HepG2 (cell line): ENCODE measurements around the gene TGDS. TPM values are rescaled to one million over a fixed set of nuclear protein-coding genes. Genes with fewer than 3 reads are reported as not detected.

ENCODE experiments used
- ATF5 ChIP-seq: sonication (generic); formaldehyde crosslinking; IDR thresholded peaks from 2 replicates; pipeline ENCODE4 v1.4.0; 2020; ENCODE audit warnings: mild to moderate bottlenecking, low read depth, missing genetic modification reagents
- ATRX ChIP-seq: sonication (generic); formaldehyde crosslinking; IDR thresholded peaks from 2 replicates; pipeline ENCODE4 v1.4.0; 2020; ENCODE audit warnings: missing genetic modification reagents, borderline replicate concordance
- BHLHE40 ChIP-seq: IDR thresholded peaks from 2 replicates; pipeline ENCODE4 v1.6.1; 2011; ENCODE audit warnings: low read length, improper control_type of control experiment
- EEA1 ChIP-seq: sonication (generic); formaldehyde crosslinking; IDR thresholded peaks from 2 replicates; pipeline ENCODE4 v1.5.1; 2020; ENCODE audit warnings: mild to moderate bottlenecking, missing genetic modification reagents, borderline replicate concordance
- KDM5B ChIP-seq: sonication (generic); formaldehyde crosslinking; IDR thresholded peaks from 2 replicates; pipeline ENCODE4 v1.4.0; 2020; ENCODE audit warnings: missing genetic modification reagents, mild to moderate bottlenecking, borderline replicate concordance
- MAZ ChIP-seq, 2 experiments: sonication (generic) in 1 of 2; formaldehyde crosslinking in 1 of 2; IDR thresholded peaks; 2 replicates each; pipeline versions ENCODE4 v1.5.0 to v1.6.1; 2012 to 2020; ENCODE audit warnings: low read depth in 2 of 2, mild to moderate bottlenecking in 2 of 2, borderline replicate concordance in 1 of 2, improper control_type of control experiment in 1 of 2, low read length in 1 of 2, missing genetic modification reagents in 1 of 2, moderate library complexity in 1 of 2
- NFIC ChIP-seq: IDR thresholded peaks from 2 replicates; pipeline ENCODE4 v1.6.1; 2012; ENCODE audit warnings: mild to moderate bottlenecking, low read length, inconsistent platforms
- PHF21A ChIP-seq: sonication (generic); formaldehyde crosslinking; IDR thresholded peaks from 2 replicates; pipeline ENCODE4 v1.5.0; 2020; ENCODE audit warnings: mild to moderate bottlenecking, missing genetic modification reagents
- RXRB ChIP-seq: IDR thresholded peaks from 2 replicates; pipeline ENCODE4 v1.6.1; 2016; ENCODE audit warnings: borderline replicate concordance, missing genetic modification reagents, missing compliant biosample characterization
- SAFB2 ChIP-seq: sonication (generic); formaldehyde crosslinking; IDR thresholded peaks from 2 replicates; pipeline ENCODE4 v1.5.1; 2020; ENCODE audit warnings: missing genetic modification reagents, low read depth, mild to moderate bottlenecking, borderline replicate concordance
- TFDP1 ChIP-seq: IDR thresholded peaks from 2 replicates; pipeline ENCODE4 v1.6.1; 2016; ENCODE audit warnings: missing compliant biosample characterization, missing genetic modification reagents, borderline replicate concordance
- ZBTB4 ChIP-seq: sonication (generic); formaldehyde crosslinking; IDR thresholded peaks from 2 replicates; pipeline ENCODE4 v1.4.0; 2020; ENCODE audit warnings: missing genetic modification reagents, mild to moderate bottlenecking, borderline replicate concordance
- ZFP41 ChIP-seq: sonication (generic); formaldehyde crosslinking; IDR thresholded peaks from 2 replicates; pipeline ENCODE4 v1.4.0; 2020; ENCODE audit warnings: mild to moderate bottlenecking, missing genetic modification reagents, borderline replicate concordance
- ZNF30 ChIP-seq: sonication (generic); formaldehyde crosslinking; IDR thresholded peaks from 2 replicates; pipeline ENCODE4 v1.5.0; 2020; ENCODE audit warnings: mild to moderate bottlenecking, missing genetic modification reagents
- ZNF441 ChIP-seq: sonication (generic); formaldehyde crosslinking; IDR thresholded peaks from 2 replicates; pipeline ENCODE4 v1.7.0; 2021; ENCODE audit warnings: missing genetic modification reagents, borderline replicate concordance
- ZNF451 ChIP-seq: sonication (generic); formaldehyde crosslinking; IDR thresholded peaks from 2 replicates; pipeline ENCODE4 v1.5.0; 2020; ENCODE audit warnings: mild to moderate bottlenecking, missing genetic modification reagents
- ZNF549 ChIP-seq: sonication (generic); formaldehyde crosslinking; IDR thresholded peaks from 2 replicates; pipeline ENCODE4 v1.5.0; 2020; ENCODE audit warnings: missing genetic modification reagents
- ZNF552 ChIP-seq: sonication (generic); formaldehyde crosslinking; IDR thresholded peaks from 2 replicates; pipeline ENCODE4 v1.9.0; 2022; ENCODE audit warnings: missing genetic modification reagents, mild to moderate bottlenecking, borderline replicate concordance
- ZNF619 ChIP-seq: sonication (generic); formaldehyde crosslinking; IDR thresholded peaks from 2 replicates; pipeline ENCODE4 v1.4.0; 2020; ENCODE audit warnings: mild to moderate bottlenecking, missing genetic modification reagents
- ZNF629 ChIP-seq: sonication (generic); formaldehyde crosslinking; conservative IDR thresholded peaks from 2 replicates; pipeline ENCODE4 v1.5.0; 2020; ENCODE audit warnings: missing genetic modification reagents
- ZNF761 ChIP-seq: sonication (generic); formaldehyde crosslinking; conservative IDR thresholded peaks from 2 replicates; pipeline ENCODE4 v1.4.0; 2020; ENCODE audit warnings: mild to moderate bottlenecking, missing genetic modification reagents
- polyA plus RNA-seq, 8 experiments: library from polyadenylated mRNA; depleted of rRNA in 3 of 8; stranded (reverse) in 7 of 8; unstranded in 1 of 8; fragments of >200 nt; fragmentation: Illumina TruSeq in 4 of 8; extraction: Trizol in 4 of 8; gene quantifications; 2 replicates each; pipeline versions ENCODE4 v1.2.1 to v1.2.3, GENCODE V29; 2011 to 2016; ENCODE audit warnings: low read depth in 4 of 8, missing spikeins in 1 of 8, mixed read lengths in 1 of 8; ENCODE audit not compliant: insufficient read depth in 1 of 8
- total RNA-seq, 5 experiments: library from RNA; depleted of rRNA; stranded (reverse); fragments of >200 nt; fragmentation: Illumina TruSeq; extraction: Trizol; gene quantifications; 2 replicates each; pipeline ENCODE4 v1.2.3, GENCODE V29; 2016; ENCODE audit warnings: low read depth in 1 of 5
- TF ChIP-seq, protein P1 (sequence below): sonication (generic); formaldehyde crosslinking; IDR thresholded peaks from 2 replicates; pipeline ENCODE4 v1.5.1; 2020; ENCODE audit warnings: mild to moderate bottlenecking, moderate library complexity, missing genetic modification reagents

Gene TGDS
- total and polyA plus RNA-seq, 2 of the 13 experiments (the other 11 are each of a cell fraction or from before 2014, with no cell fraction given) = 15.5 to 17.9 TPM

DNA sequence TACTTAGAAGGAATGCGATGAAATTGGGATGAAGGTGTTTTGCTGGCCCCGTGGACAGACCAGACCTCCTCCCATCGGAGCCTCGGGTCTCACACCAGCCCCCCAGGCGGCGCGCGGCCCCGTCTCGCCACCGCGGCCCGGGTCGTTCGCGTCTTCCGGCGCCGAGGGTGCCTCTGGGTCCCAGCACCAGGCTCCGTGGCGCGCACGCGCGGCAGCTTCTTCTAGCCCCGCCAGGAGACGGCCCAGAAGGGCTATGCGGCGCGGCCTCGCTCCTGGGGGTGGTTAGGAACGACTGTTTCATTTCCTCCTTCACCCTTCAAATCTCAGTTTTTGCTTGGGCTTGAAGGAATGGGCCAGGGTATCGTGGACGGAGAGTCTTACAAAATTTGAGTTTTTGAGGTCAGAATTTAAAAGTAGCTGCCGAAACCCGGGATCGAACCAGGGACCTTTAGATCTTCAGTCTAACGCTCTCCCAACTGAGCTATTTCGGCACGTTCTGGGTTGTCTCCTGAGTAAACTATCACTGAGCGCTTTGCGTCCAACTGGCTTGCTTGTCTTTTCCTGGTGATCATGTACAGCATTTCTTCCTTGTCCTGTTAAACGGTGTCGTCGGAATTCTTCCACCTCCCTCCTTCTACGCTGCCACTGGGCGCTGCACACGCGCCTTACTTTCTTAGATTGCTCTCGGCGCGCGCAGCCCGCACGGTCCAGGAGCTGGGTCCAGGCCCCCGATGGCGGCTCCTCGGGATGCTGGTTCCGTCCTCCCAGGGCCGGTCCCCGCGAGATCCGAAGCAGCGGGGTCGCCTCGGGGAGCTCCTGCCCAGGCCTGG, 46.5 kb downstream of the TGDS start (continued):
- no peak for TF ChIP-seq ATF5 (CRISPR knock-in tag)
- no peak for TF ChIP-seq MAZ (IDR thresholded peaks at IDR 0.05; ENCODE audit: borderline replicate concordance, low read depth, low read length)
- TF ChIP-seq MAZ (CRISPR knock-in tag; IDR thresholded peaks at IDR 0.05; ENCODE audit: low read depth) = peak; percentile 69
- TF ChIP-seq, protein P1, sequence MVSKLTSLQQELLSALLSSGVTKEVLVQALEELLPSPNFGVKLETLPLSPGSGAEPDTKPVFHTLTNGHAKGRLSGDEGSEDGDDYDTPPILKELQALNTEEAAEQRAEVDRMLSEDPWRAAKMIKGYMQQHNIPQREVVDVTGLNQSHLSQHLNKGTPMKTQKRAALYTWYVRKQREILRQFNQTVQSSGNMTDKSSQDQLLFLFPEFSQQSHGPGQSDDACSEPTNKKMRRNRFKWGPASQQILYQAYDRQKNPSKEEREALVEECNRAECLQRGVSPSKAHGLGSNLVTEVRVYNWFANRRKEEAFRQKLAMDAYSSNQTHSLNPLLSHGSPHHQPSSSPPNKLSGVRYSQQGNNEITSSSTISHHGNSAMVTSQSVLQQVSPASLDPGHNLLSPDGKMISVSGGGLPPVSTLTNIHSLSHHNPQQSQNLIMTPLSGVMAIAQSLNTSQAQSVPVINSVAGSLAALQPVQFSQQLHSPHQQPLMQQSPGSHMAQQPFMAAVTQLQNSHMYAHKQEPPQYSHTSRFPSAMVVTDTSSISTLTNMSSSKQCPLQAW = peak; percentile 45
- no peak for TF ChIP-seq ZNF441 (CRISPR knock-in tag)
- TF ChIP-seq NFIC = peak; percentile 59; the same call in 1 of the 2 replicates
- no peak for TF ChIP-seq ZNF30
- TF ChIP-seq RXRB = 0 out of 2 replicates have a peak, but pooled peaks have one; percentile 28
- TF ChIP-seq ZNF451 = 0 out of 2 replicates have a peak, but pooled peaks have one; percentile 7
- peak; percentile 30; the same call in 1 of the 2 replicates for TF ChIP-seq TFDP1
- TF ChIP-seq ZNF552 = peak; percentile 83
- 0 out of 2 replicates have a peak, but pooled peaks have one; percentile 59 for TF ChIP-seq ZNF761 (CRISPR knock-in tag)
- peak; percentile 81; the same call in 1 of the 2 replicates for TF ChIP-seq PHF21A (CRISPR knock-in tag)
- TF ChIP-seq KDM5B (CRISPR knock-in tag) = peak; percentile 54; the same call in 1 of the 2 replicates
- no peak for TF ChIP-seq SAFB2 (CRISPR knock-in tag)
- no peak for TF ChIP-seq ZNF549 (CRISPR knock-in tag)
- no peak for TF ChIP-seq ZFP41 (CRISPR knock-in tag)
- peak; percentile 83; the same call in 1 of the 2 replicates for TF ChIP-seq EEA1 (CRISPR knock-in tag)
- peak; percentile 57 for TF ChIP-seq ZNF629
- no peak for TF ChIP-seq ZBTB4 (CRISPR knock-in tag)
- TF ChIP-seq ZNF619 (CRISPR knock-in tag) = 0 out of 2 replicates have a peak, but pooled peaks have one; percentile 23
- TF ChIP-seq ATRX (CRISPR knock-in tag) = no peak
- peak; percentile 78 for TF ChIP-seq BHLHE40
